Stimulated activated CD8-positive, alpha-beta memory T cell treated with anti-CD3 and anti-CD28 coated beads, Interleukin-15, amount 100 ng/mL, for 1 hour (primary cell): ENCODE results near the gene PTPN9.
"Not testable (repeated sequence)": the region's sequence is repeated elsewhere in the genome, so short reads cannot be mapped to it uniquely, and the experiment has no call there.

ENCODE experiments used
- DNase-seq: peaks from one replicate; pipeline ENCODE4 v3.0.0-alpha.2; 2020; ENCODE audit warnings: low read depth

PTPN9 gene

GRCh38 chr15:75452865-75453702, 126.0 kb downstream of the PTPN9 start:
- DNase-seq: peak; percentile 20

GRCh38 chr15:75452364-75452864, 126.7 kb downstream of the PTPN9 start:
- peak; percentile 55 for DNase-seq

DNA sequence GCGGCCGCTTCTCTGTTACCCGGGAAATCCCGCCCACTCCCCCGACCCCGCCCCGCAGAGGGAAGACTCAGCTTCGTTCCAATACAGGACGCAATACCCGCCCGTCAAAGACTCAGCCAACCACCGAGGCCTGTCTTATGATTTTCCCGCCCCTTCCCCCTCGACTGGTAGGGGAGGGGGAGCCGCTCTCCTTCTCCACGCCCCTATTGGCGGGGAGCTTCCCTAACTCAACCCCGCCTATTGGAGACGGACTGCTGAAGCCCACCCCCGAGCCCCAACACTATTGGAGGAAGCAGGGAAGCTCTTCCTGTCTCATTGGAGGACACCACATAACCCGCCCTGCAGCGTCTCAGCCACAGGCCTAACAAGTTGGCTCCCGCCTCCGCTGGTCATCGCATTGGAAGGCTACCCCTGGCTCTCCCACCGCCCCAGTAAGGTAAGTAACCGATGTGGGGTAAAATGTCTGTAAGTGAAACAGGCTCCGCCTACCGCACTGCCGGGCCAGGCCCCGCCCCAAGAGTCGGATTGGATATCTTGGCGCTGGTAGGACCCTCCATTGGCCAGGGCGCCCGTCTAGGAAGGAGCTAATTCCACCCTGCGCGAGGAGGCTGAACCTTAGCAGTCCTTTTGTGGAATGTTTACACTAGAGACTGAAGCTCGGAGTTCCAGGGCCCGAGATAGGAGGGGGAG, 127.3 kb downstream of the PTPN9 start, which contains the start of gene SIN3A:
Gene SIN3A (minus strand): TSS at position 17 of the 690 bp plus-strand sequence. CDS start 21,315 bp downstream, outside the sequence.
- DNase-seq: peak; percentile 99

- no peak for DNase-seq
These were observed 127.9 kb downstream of the PTPN9 start for GRCh38 chr15:75451202-75451673.

GRCh38 chr15:75450307-75451201, 128.6 kb downstream of the PTPN9 start:
- DNase-seq: peak; percentile 94

DNA sequence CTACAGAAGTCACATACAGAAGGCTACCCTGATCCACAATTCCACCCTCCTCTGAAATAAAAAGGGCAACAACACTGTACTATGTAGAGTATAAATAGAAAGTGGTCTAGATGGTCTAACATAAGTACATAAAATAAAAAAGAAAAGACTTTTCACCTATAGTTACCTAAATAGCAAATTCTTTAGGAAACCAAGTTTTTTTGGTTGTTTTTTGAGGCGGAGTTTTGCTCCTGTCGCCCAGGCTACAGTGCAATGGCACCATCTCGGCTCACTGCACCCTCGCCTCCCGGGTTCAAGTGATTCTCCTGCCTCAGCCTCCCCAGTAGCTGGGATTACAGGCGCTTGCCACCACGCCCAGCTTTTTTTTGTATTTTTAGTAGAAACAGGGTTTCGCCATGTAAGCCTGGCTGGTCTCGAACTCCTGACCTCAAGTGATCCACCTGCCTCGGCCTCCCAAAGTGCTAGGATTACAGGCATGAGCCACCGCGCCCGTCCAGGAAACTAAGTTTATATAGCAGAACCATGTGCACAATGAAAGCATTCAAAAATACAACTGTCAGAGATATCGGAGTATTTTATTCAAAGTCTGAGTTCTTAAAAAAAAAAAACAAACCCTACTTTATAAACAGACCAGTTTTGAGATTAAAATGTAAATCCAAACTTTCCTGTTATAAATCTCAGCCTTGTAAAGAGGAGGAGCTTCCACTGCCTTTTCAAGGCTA, 129.4 kb downstream of the PTPN9 start:
- no peak for DNase-seq

GRCh38 chr15:75448171-75448570, 130.9 kb downstream of the PTPN9 start:
- not testable (repeated sequence) for DNase-seq

GRCh38 chr15:75446151-75446550, 133.0 kb downstream of the PTPN9 start:
- no peak for DNase-seq

- not testable (repeated sequence) for DNase-seq
These were observed 133.8 kb downstream of the PTPN9 start for GRCh38 chr15:75445324-75445723.

DNA sequence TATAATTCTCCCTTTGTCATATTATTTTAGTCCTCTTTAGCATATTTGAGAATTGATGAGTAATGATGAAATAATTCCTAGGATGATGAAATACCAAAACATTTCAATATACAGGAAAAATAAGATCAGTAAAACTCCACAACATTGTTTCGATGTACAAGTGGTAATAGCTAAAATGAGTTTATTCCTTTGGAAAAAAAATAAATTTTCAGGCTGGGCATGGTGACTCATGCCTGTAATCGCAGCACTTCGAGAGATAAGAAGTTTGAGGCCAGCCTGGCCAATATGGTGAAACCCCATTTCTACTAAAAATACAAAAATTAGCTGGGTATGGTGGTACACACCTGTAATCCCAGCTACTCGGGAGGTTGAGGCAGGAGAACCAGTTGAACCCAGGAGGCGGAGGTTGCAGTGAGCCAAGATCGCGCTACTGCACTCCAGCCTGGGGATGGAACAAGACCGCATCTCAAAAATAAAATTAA, 135.1 kb downstream of the PTPN9 start:
- DNase-seq: not testable (repeated sequence)

- DNase-seq: no peak
These were observed 141.4 kb downstream of the PTPN9 start for GRCh38 chr15:75437721-75438120.

DNA sequence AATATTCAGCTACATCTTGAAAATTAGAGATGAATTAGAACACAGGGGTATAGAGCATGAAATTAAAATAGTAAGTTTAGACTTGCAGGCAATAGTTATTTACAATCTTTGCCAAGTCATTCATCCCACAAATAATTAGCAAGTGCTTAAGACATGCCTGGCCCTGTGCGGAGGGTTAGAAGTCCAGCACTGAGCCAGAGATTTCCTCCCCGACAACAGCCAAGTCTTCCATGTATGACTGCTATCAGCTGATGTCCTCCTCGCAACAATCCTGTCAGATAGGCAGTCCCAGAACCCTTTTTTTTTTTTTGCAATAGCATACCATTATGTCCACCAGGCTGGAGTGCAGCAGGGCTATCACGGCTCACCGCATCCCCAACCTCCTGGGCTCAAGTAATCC, 142.2 kb downstream of the PTPN9 start:
- DNase-seq: no peak

- no peak for DNase-seq
These were observed 147.4 kb downstream of the PTPN9 start for GRCh38 chr15:75431682-75432081.

DNA sequence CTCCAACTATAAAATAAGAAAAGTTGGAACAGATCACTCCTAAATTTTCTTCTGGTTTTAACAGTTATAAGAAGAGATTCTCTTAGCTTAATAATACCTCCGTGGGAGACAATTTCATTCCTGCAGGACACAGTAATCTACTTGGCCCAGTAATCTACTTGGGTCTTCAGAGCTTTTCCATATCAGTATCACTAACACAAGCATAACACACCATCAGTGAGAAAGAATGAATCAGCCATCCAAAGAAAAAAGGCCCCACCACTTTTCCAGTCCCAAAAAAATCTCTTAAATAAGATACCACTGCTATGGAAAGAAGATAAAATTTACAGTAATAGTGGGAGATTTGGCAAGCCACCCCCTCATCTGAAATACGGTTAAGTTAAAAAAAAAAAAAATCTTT, 147.8 kb downstream of the PTPN9 start:
- DNase-seq: no peak

DNA sequence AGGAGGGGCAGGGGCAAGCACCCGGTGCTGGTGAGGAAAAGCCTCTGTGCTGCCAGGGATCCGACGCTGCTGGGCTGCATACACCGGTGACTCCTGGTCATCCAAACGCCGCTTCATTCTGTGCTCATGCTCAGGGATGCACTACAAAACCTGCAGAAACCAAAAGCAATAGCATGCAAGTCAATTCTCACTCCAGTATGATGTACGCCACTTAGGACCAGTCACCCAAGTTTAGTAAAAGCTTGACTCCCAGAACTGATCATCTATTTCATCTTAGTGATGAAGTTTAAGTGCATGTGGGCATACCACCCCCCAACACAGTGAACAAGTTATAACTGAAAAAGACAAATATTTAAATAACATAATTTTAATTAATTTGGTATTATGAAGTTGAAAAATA, 148.9 kb downstream of the PTPN9 start:
- DNase-seq: no peak

GRCh38 chr15:75428152-75428551, 151.0 kb downstream of the PTPN9 start:
- no peak for DNase-seq

- DNase-seq: no peak
These were observed 153.1 kb downstream of the PTPN9 start for GRCh38 chr15:75425966-75426500.

DNA sequence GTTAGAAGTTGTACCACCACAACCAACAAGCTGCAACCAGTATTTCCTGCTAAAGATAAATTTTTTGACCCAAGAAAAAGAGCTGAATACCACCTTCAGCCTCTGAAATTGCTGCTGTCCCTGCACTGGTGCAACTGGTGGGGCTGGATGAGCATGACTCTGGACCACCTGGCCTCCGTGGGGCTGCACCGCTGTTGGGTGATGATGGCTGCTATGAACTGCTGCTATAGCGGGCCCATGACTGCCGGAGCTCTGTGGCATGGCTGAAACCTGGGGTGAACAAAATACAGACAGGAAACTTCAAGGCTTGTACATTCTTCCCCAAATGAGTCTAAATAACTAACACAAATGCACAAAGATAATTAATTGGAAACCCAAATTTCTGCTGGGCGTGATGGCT, 156.6 kb downstream of the PTPN9 start:
- DNase-seq: no peak

GRCh38 chr15:75420698-75421097, 158.4 kb downstream of the PTPN9 start:
- no peak for DNase-seq

DNA sequence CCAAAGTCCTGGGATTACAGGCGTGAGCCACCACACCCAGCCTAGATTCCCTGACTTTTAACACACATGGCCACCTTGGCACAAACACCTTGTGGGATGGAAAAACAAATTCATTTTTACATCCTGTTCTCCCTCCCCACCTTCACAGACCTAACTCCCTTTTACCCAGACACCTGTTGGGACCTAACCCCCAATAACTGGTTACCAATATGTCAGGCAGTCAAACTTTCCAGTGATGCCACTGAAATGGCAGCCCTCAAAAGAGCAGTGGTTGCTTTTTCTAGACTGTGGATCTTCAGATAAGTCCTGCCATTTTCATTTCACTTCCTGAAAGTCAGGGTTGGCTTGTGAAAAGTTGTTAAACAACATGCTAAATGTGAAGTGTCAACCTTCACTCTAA, 162.5 kb downstream of the PTPN9 start:
- DNase-seq: no peak
